GF-D8 (cell line): ENCODE results near the gene OR2D2.
"Not testable (repeated sequence)": the region's sequence is repeated elsewhere in the genome, so short reads cannot be mapped to it uniquely, and the experiment has no call there.

Source experiments
- DNase-seq: peaks from one replicate; lab custom pipeline; 2025; lab: John Stamatoyannopoulos, UW

Gene OR2D2

DNA sequence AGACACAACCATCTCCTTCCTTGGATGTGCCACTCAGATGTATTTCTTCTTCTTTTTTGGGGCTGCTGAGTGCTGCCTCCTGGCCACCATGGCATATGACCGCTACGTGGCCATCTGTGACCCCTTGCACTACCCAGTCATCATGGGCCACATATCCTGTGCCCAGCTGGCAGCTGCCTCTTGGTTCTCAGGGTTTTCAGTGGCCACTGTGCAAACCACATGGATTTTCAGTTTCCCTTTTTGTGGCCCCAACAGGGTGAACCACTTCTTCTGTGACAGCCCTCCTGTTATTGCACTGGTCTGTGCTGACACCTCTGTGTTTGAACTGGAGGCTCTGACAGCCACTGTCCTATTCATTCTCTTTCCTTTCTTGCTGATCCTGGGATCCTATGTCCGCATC is 15.4 kb downstream of the OR2D2 start:
- no peak for DNase-seq

DNA sequence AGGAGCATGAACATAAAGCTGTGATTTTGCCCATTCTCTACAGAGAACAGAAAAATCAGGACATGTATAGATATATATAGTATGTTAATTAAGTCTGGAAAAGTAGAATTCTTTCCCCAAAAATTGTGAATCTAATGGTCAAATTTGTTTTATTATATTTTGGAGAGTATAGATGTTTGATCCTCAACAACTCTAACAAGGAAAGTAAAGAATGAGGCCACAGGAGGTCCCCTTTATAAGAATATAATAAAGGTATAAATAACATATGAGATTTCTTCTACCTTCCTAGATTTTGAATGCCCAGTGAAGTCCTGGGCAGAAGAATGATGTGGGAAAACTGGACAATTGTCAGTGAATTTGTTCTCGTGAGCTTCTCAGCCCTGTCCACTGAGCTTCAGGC is 16.0 kb downstream of the OR2D2 start, which contains the start of gene OR10A4:
Gene OR10A4 (plus strand): TSS at position 301 of the 400 bp plus-strand sequence. CDS start 23 bp downstream, at position 324.
- no peak for DNase-seq

DNA sequence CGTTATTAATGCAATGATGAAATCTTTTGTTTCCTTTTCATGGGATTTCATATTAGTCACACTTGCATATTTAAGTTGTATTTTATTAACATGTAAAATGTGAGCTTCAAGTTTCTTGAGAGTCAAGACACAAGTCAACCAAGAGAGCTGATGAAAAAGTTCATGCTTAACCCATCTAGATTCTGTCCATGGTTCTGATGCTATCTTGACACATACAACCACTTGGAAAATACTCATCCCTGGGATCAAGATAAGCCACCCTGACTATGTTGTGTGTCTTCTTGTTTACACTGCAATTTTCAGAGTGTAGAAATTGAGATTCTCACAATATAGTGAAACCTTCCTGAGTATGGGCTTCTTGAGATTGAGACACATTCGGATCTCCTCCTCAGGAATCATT is 16.5 kb downstream of the OR2D2 start:
- no peak for DNase-seq

DNA sequence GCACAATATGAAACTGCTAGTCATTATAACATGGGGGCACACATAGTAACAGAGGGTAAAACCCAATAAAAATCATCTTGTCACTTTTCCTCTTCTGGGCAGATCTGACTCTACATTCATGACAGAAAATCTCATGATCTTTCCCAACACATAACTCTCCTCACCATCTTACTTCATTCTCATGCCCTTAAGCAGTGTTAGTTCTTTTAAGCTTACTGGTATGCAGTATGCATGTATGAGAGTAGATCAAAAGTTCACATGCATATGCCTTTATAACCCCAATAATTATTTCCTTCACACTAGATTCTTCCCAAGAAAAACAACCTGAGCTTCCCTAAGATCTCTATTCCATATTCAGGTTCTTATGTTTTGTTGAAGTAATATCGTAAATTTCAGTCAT is 21.0 kb downstream of the OR2D2 start:
- DNase-seq, result no peak

DNA sequence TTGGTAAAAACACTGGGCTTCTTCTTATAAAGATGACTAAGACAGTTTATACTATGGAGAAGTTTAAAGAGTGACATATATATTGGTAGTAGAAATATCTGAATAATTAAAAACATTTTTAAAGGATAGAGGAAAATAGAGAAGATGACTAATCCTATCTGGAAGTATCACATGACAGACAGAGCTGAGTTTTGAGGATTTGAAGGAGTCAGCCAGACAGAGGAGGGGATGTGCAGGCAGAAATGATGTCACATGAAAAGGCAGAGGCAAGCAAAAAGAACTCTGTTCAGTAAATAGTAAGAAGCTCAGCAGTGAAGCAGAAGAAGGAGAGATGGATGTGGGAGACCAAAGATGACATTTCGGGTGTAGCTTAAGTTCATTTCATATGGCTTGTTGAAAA is 27.9 kb downstream of the OR2D2 start:
- DNase-seq, result no peak

DNA sequence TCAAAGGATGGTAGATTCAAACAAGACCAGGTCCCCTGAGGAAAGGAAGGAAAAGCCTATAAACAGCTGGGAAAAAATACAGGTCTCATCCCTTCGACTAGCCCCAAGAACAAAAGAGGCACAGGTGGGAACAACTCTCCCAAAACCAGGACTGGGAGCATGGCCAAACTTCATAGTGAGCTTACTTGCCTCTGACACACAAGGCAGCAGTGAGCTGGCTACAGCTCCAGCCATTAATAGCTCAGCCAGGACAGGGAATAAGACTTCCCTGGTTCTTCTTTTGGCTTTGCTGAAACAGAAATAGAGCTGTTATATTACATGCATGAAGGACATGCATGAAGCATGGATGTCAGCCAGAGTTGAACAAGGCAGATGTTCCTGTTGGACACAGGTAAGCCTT is 29.3 kb downstream of the OR2D2 start, which contains the start of gene OR10A2:
Gene OR10A2 (plus strand): TSS at position 97 of the 400 bp plus-strand sequence. CDS start 6,698 bp downstream, outside the sequence.
- DNase-seq, result no peak

DNA sequence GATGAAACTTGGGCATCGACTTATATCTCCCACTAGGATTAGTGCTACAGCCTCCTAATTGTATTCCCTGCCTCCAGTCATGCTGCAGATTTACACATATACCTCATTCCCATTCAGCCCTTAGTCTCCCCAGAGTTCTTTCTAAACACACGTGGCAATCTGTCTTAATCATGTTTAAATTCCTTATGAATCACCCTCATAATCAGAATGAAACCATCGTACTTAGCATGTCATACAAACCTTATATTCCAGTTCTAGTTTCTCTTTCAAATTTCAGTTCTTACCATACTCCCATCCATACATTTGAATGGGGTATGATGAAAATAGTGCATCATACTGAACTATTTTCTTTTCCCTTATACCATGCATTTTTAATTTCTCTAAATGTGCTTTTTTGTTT is 35.4 kb downstream of the OR2D2 start:
- no peak for DNase-seq

DNA sequence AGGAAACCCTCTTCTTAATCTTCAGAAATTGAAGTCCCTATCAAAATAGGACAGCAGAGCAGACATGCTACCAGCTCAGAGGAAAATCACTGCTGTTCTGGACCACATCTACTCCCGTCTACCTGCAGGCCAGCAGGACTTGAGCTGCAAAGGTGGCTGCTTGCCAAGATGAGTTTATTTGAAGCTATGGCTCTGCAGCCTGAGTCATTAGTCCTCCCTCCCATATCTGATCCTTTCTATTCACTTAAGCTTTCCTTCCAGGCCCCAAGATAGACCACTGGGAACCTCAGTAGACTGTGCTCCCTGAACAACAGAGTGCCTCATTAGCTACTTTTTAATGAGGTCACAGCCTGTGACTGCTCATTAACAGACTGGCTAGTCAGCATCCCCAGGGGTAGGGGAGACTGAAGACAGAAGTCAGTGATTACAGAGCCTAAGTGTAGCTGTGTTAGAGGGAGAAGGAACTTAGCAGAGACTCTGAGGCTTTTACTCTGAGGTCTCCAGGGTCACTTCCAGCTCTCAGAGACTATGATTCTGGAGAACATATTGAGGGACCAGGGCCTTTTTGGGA is 36.2 kb downstream of the OR2D2 start:
- DNase-seq, result no peak

DNA sequence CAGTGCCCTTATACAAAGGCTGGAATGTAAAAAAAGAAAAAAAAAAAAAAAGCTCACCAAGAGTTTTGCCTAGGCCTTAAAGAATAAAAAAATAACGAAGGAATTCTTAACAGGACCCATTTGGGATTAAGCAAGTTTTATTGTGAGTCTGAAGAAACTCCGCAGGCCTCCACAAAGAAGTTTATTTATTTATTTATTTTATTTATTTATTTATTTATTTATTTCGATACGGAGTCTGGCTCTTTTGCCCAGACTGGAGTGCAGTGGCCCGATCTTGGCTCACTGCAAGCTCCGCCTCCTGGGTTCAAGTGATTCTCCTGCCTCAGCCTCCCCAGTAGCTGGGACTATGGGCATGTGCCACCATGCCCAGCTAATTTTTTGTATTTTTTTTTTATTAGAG is 37.5 kb downstream of the OR2D2 start:
- not testable (repeated sequence) for DNase-seq

DNA sequence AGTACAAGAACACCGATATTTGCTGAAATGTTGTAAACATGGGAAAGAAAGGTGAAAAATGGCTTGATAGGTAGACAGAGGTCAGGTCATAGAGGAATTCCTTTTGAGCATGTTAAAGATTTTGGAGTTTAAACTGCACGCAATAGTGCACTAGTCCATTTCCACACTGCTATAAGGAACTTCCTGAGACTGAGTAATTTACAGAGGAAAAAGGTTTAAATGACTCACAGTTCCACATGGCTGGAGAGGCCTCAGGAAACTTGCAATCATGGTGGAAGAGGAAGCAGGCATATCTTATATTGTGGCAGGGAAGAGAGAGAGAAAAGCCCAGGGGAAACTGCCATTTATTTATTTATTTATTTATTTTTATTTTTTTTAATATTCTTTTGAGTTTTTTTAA is 41.8 kb downstream of the OR2D2 start:
- no peak for DNase-seq

DNA sequence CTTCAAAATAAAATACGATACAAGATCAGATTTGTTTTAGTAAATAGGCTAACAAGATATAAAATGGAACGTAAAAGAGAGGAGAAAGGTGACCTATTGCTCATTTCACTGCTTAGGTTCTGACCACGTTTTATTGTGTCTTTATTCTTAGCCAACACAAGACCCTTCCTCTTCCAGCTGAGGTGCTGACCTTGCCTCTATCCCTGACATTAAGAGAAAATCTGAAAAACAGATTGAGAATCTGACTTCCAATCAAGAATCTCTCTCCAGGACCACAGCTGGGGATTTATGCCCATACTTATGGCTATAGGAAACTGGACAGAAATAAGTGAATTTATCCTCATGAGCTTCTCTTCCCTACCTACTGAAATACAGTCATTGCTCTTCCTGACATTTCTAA is 46.9 kb downstream of the OR2D2 start, which contains the start of gene OR10A5:
Gene OR10A5 (plus strand): TSS at position 301 of the 400 bp plus-strand sequence. CDS start 0 bp downstream, at position 301.
- no peak for DNase-seq

DNA sequence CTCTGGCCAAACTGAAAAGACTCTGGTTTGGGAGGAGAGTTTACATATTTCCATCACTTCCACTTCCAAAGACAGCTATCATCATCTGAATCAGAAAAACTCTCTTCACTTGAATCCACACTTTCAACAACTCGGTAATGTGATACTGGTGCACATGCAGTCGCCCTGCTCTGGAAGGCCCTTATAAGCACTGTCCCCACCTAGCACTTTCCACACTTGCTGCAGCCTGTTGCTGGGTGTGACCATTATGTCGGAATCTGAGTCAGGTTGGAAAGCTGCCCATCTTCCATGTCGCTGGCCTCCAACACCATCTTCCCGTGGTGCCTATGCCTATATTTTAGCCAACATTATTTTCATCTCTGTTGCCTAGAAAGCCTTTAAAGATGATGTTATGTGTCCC is 47.9 kb downstream of the OR2D2 start:
- DNase-seq, result no peak

DNA sequence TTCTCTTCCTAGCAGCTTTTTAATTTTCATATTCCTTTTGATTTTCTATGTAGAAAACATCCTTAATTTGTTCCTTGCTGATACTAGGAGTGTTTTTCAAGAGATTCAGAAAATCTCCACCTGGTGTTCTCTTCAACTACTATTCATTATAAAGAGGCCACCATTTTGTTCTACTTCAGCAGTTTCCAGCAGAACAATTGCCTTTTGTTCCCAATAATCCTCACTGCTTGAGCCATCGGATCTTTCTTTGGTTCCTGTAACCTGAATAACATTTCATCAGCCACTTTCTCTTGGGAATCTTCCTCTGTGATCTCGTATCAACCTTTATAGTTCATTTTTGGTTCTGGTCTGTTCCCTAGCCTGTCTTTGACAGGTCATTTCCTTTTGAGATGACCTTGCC is 48.6 kb downstream of the OR2D2 start:
- no peak for DNase-seq

DNA sequence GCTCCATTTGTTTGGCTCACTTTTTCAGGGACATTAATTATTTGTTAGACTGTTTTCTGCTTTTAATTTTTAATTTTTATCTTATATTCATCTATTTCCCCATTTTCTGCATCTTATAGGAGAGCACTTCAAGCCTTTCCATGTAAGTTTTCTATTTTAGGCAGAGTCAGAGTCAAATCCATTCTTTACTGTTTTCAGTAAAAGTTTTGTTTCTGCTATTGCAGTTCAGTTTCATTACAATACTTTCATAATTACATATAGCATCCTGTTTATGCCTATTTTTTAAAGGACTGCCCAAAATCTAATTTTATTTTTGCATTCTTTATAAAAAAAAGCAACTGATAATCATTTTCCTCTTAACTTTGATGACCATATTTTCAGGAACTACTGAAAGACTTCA is 50.6 kb downstream of the OR2D2 start:
- no peak for DNase-seq
